DOHH2 (cell line): ENCODE data around the gene DCP1A.

Experiments
- EZH2phosphoT487 ChIP-seq: fragments of 200-600 bp; sonication (generic); IDR thresholded peaks from 2 replicates; pipeline ENCODE4 v1.6.1; 2017; ENCODE audit warnings: borderline replicate concordance, mild to moderate bottlenecking, antibody characterized with exemption, low read length, moderate library complexity, mixed read lengths
- TF ChIP-seq, protein P1 (sequence below): fragments of 200-600 bp; sonication (generic); IDR thresholded peaks from one replicate; pipeline ENCODE4 v1.5.1; 2014; ENCODE audit warnings: antibody characterized with exemption, mild to moderate bottlenecking, low read depth, low read length; ENCODE audit not compliant: poor library complexity, severe bottlenecking

- TF ChIP-seq, protein P1, sequence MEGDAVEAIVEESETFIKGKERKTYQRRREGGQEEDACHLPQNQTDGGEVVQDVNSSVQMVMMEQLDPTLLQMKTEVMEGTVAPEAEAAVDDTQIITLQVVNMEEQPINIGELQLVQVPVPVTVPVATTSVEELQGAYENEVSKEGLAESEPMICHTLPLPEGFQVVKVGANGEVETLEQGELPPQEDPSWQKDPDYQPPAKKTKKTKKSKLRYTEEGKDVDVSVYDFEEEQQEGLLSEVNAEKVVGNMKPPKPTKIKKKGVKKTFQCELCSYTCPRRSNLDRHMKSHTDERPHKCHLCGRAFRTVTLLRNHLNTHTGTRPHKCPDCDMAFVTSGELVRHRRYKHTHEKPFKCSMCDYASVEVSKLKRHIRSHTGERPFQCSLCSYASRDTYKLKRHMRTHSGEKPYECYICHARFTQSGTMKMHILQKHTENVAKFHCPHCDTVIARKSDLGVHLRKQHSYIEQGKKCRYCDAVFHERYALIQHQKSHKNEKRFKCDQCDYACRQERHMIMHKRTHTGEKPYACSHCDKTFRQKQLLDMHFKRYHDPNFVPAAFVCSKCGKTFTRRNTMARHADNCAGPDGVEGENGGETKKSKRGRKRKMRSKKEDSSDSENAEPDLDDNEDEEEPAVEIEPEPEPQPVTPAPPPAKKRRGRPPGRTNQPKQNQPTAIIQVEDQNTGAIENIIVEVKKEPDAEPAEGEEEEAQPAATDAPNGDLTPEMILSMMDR = no peak
- no peak for TF ChIP-seq EZH2phosphoT487
Measured at GRCh38 chr3:53259427-53260259, 87.7 kb downstream of the DCP1A start.
